GM23248 (cell line): ENCODE results near the gene CACNA1B. TPM values are rescaled to one million over a fixed set of nuclear protein-coding genes. Genes with fewer than 3 reads are reported as not detected.

Experiments
- DNase-seq: peaks from one replicate; pipeline ENCODE4 v3.0.0-alpha.2; 2015
- H2AFZ ChIP-seq: fragments of 200-600 bp; sonication (generic); 2 replicates; pipeline ENCODE4 v1.6.1; 2016; ENCODE audit warnings: antibody characterized with exemption
- H3F3A ChIP-seq: fragments of 200-600 bp; sonication (generic); 2 replicates; pipeline ENCODE4 v1.6.1; 2016; ENCODE audit warnings: mild to moderate bottlenecking, antibody characterized with exemption, mixed run types; ENCODE audit not compliant: insufficient read depth
- H3K27ac ChIP-seq: fragments of 200-600 bp; sonication (generic); 2 replicates; pipeline ENCODE4 v1.5.1; 2016; ENCODE audit warnings: mild to moderate bottlenecking
- H3K27me3 ChIP-seq: fragments of 200-600 bp; sonication (generic); replicated peaks from 2 replicates; pipeline ENCODE4 v1.6.1; 2016; ENCODE audit warnings: mild to moderate bottlenecking; ENCODE audit not compliant: insufficient read depth
- H3K36me3 ChIP-seq: fragments of 200-600 bp; sonication (generic); 2 replicates; pipeline ENCODE4 v1.6.1; 2016; ENCODE audit warnings: low read depth, mild to moderate bottlenecking
- H3K4me1 ChIP-seq: fragments of 200-600 bp; sonication (generic); 2 replicates; pipeline ENCODE4 v1.6.1; 2016; ENCODE audit warnings: mild to moderate bottlenecking; ENCODE audit not compliant: insufficient read depth
- H3K4me2 ChIP-seq: fragments of 200-600 bp; sonication (generic); one replicate; pipeline ENCODE4 v1.6.1; 2016; ENCODE audit warnings: mild to moderate bottlenecking; ENCODE audit not compliant: unreplicated experiment
- H3K4me3 ChIP-seq: fragments of 200-600 bp; sonication (generic); 2 replicates; pipeline ENCODE4 v1.5.1; 2016; ENCODE audit warnings: mild to moderate bottlenecking
- H3K79me2 ChIP-seq: fragments of 200-600 bp; sonication (generic); 2 replicates; pipeline ENCODE4 v1.6.1; 2016; ENCODE audit warnings: mild to moderate bottlenecking; ENCODE audit not compliant: insufficient read depth
- H3K9ac ChIP-seq: fragments of 200-600 bp; sonication (generic); 2 replicates; pipeline ENCODE4 v1.6.1; 2016; ENCODE audit warnings: mild to moderate bottlenecking
- H3K9me2 ChIP-seq: fragments of 200-600 bp; sonication (generic); 2 replicates; pipeline ENCODE4 v1.6.1; 2016; ENCODE audit warnings: mixed run types, mild to moderate bottlenecking, moderate library complexity; ENCODE audit not compliant: insufficient read depth
- H3K9me3 ChIP-seq: fragments of 200-600 bp; sonication (generic); one replicate; pipeline ENCODE4 v1.6.1; 2017; ENCODE audit warnings: low read depth
- H4K20me1 ChIP-seq: fragments of 200-600 bp; sonication (generic); 2 replicates; pipeline ENCODE4 v1.6.0; 2016; ENCODE audit not compliant: insufficient read depth
- EZH2 ChIP-seq: fragments of 200-600 bp; sonication (generic); IDR thresholded peaks from 2 replicates; pipeline ENCODE4 v1.6.1; 2018; ENCODE audit warnings: antibody characterized with exemption, mild to moderate bottlenecking; ENCODE audit not compliant: insufficient read depth, poor library complexity, severe bottlenecking
- EZH2phosphoT487 ChIP-seq: fragments of 200-600 bp; sonication (generic); IDR thresholded peaks from 2 replicates; pipeline ENCODE4 v1.6.1; 2018; ENCODE audit warnings: antibody characterized with exemption, moderate library complexity, mild to moderate bottlenecking, low read depth; ENCODE audit not compliant: insufficient read depth
- WGBS, 2 experiments: methylation state at CpG; one replicate each; pipeline ENCODE4 v1.1.6; 2015 to 2017; ENCODE audit warnings: low lambda C conversion rate in 2 of 2, low coverage in 1 of 2; ENCODE audit errors: missing lambda C conversion rate in 2 of 2; 5-methylcytosine and 5-hydroxymethylcytosine counted together
- in situ Hi-C: fragments of 300-500 bp; cut with MboI; formaldehyde crosslinking; loops from 2 replicates; pipeline ENCODE4 v1.15.0; 2020
- polyA plus RNA-seq: library from polyadenylated mRNA; unstranded; fragments of >200 nt; fragmentation: Nextera tagmentation; extraction: Ambion mirVana; gene quantifications from 2 replicates; pipeline ENCODE4 v1.2.1, GENCODE V29; 2016
- total RNA-seq: library from RNA; depleted of rRNA; stranded (reverse); fragments of >200 nt; shearing (Covaris generic); gene quantifications from 2 replicates; pipeline ENCODE4 v1.2.3, GENCODE V29; 2014

Gene CACNA1B
- total and polyA plus RNA-seq, 2 experiments from 2014 or later, result not detected

- no peaks in the 10 kb centered on the region for H3K9me2 ChIP-seq
- TF ChIP-seq EZH2 (no peak), EZH2phosphoT487 (no peak)
- H3K27ac ChIP-seq, result no peak overlapping the region
- H3K27me3 ChIP-seq, result no peaks in the 10 kb centered on the region
- no peak overlapping the region for H3K4me2 ChIP-seq
- H3K9ac ChIP-seq, result no peak overlapping the region
- DNase-seq, result no peak
- H4K20me1 ChIP-seq, result no peaks in the 10 kb centered on the region
- no peaks in the 10 kb centered on the region for H3K9me3 ChIP-seq
- no peaks in the 10 kb centered on the region; the same call in 1 of the 2 replicates for H3K79me2 ChIP-seq
- in situ Hi-C loops, result no loop called here
- H3F3A ChIP-seq, result no peaks in the 10 kb centered on the region
- H3K36me3 ChIP-seq, result peaks cover 3% of the 10 kb centered on the region; the same call in 1 of the 2 replicates
- no peak overlapping the region for H3K4me3 ChIP-seq
- no peaks in the 10 kb centered on the region for H3K4me1 ChIP-seq
- WGBS, 2 experiments, result 97 to 99% methylated on average over 14 to 20 of the region's 20 CpGs
- H2AFZ ChIP-seq, result no peak overlapping the region
These were observed 45.3 kb upstream of the CACNA1B start for GRCh38 chr9:137832191-137832700.

DNA sequence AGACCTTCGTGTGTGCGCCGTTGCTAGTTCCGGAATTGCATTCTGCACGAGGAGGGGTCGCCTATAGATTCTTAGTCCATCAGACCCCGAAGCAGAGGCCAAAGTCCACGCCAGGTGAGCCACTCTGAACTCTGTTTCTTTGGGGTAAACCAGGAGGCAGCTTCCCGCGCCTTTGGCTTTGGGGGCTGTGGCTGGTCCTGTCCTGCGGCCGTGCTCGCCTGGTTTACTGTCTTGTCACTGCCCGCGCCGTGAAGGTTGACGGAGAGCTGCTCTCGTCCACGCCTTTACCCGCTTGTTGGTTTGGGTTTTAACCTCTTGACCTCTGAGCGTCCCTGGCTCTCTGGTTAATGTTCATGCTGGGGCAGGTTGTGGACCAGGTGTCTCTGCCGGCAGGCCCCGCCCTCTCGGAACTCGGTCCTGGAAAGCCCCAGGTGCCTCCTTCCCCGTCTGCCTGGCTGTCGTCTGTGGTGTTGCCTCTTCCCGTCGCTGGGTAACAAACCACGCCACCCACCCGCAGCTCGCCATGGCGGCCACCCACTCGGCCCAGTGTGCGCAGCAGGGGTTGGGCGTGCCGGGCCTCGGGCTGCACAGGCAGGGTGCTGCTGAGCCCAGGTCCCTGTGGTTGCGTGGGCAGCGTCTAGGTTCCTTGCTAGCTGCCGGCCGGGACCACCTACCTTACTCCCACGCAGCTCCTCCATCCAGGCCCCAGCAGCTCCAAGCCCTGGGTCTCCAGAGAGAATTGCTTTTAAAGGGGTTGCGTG lies 44.6 kb upstream of the CACNA1B start:
- in situ Hi-C loops, result no loop called here
- no peak overlapping the region for H2AFZ ChIP-seq
- H3K27me3 ChIP-seq, result no peaks in the 10 kb centered on the region
- H3K4me2 ChIP-seq, result no peak overlapping the region
- no peak overlapping the region for H3K27ac ChIP-seq
- H3K79me2 ChIP-seq, result no peaks in the 10 kb centered on the region; the same call in 1 of the 2 replicates
- H3K36me3 ChIP-seq, result peaks cover 3% of the 10 kb centered on the region; the same call in 1 of the 2 replicates
- no peak for DNase-seq
- no peaks in the 10 kb centered on the region for H3K4me1 ChIP-seq
- TF ChIP-seq EZH2 (no peak), EZH2phosphoT487 (no peak)
- no peak overlapping the region for H3K9ac ChIP-seq
- H3K9me3 ChIP-seq, result no peaks in the 10 kb centered on the region
- no peak overlapping the region for H3K4me3 ChIP-seq
- WGBS, 2 experiments, result 93 to 96% methylated on average over 40 to 44 of the region's 44 CpGs
- H3F3A ChIP-seq, result no peaks in the 10 kb centered on the region
- no peaks in the 10 kb centered on the region for H3K9me2 ChIP-seq
- no peaks in the 10 kb centered on the region for H4K20me1 ChIP-seq

DNA sequence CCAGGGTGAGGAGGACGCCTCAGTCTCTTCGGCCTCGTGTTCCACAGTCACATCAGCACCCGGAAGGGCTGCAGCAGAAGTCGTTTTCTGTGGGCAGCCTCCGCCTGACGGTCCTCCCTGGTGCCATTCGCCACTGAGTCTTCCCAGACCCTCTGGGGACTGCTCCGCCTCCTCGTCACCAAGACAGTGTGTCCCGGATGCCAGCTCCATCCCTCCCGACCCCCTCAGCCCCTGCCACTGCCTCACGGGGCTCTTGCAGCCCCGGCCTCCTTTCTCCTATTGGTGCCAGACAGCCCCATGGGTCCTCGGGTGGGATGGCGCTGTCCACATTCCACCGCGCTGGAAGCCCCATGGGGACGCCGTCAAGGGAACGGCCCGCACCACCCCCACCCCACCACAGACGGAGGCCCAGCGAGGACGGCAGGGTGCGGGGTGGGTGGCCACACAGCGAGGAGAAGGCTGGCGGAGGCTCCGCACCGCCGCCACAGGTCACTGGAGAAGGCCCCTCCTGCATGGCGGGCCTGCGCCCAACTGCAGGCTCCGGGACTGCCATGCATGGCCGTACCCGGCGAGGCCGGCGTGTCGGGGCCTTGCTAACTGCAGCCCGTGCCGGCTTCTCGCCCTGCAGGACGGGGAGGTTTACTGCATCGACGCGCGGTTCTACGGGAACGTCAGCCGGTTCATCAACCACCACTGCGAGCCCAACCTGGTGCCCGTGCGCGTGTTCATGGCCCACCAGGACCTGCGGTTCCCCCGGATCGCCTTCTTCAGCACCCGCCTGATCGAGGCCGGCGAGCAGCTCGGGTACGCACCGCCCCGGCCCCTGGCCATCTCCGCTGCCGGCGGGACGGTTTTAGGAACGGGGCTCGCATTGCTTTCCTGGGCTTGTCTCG lies 43.6 kb upstream of the CACNA1B start:
- no peaks in the 10 kb centered on the region for H3K9me2 ChIP-seq
- 96 to 97% methylated on average over 60 to 68 of the region's 73 CpGs for WGBS, 2 experiments
- DNase-seq, result no peak
- no peaks in the 10 kb centered on the region for H3F3A ChIP-seq
- H3K9me3 ChIP-seq, result no peaks in the 10 kb centered on the region
- no peak overlapping the region for H3K27ac ChIP-seq
- no peaks in the 10 kb centered on the region for H4K20me1 ChIP-seq
- in situ Hi-C loops, result no loop called here
- H3K79me2 ChIP-seq, result no peaks in the 10 kb centered on the region; the same call in 1 of the 2 replicates
- TF ChIP-seq EZH2phosphoT487, result no peak
- no peak for TF ChIP-seq EZH2
- peaks cover 3% of the 10 kb centered on the region; the same call in 1 of the 2 replicates for H3K36me3 ChIP-seq
- H2AFZ ChIP-seq, result no peak overlapping the region
- no peak overlapping the region for H3K4me2 ChIP-seq
- no peak overlapping the region for H3K4me3 ChIP-seq
- no peaks in the 10 kb centered on the region for H3K27me3 ChIP-seq
- H3K9ac ChIP-seq, result no peak overlapping the region
- H3K4me1 ChIP-seq, result no peaks in the 10 kb centered on the region

DNA sequence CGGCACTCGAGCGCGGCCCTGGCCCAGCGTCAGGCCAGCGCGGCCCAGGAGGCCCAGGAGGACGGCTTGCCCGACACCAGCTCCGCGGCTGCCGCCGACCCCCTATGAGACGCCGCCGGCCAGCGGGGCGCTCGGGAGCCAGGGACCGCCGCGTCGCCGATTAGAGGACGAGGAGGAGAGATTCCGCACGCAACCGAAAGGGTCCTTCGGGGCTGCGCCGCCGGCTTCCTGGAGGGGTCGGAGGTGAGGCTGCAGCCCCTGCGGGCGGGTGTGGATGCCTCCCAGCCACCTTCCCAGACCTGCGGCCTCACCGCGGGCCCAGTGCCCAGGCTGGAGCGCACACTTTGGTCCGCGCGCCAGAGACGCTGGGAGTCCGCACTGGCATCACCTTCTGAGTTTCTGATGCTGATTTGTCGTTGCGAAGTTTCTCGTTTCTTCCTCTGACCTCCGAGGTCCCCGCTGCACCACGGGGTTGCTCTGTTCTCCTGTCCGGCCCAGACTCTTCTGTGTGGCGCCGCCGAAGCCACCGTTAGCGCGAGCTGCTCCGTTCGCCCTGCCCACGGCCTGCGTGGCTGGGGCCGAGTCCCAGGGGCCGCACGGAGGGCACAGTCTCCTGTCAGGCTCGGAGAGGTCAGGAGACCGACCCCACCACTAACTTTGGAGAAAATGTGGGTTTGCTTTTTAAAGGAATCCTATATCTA lies 42.6 kb upstream of the CACNA1B start:
- no peaks in the 10 kb centered on the region for H3K4me1 ChIP-seq
- H2AFZ ChIP-seq, result no peak overlapping the region
- H3F3A ChIP-seq, result no peaks in the 10 kb centered on the region
- no peaks in the 10 kb centered on the region for H3K9me2 ChIP-seq
- no peak overlapping the region for H3K4me3 ChIP-seq
- no peak for DNase-seq
- in situ Hi-C loops, result no loop called here
- TF ChIP-seq EZH2phosphoT487 (no peak), EZH2 (no peak)
- no peaks in the 10 kb centered on the region for H3K27me3 ChIP-seq
- no peaks in the 10 kb centered on the region for H3K9me3 ChIP-seq
- H3K9ac ChIP-seq, result no peak overlapping the region
- 95 to 98% methylated on average over 48 to 66 of the region's 66 CpGs for WGBS, 2 experiments
- no peaks in the 10 kb centered on the region for H4K20me1 ChIP-seq
- H3K4me2 ChIP-seq, result no peak overlapping the region
- H3K27ac ChIP-seq, result no peak overlapping the region
- H3K79me2 ChIP-seq, result no peaks in the 10 kb centered on the region; the same call in 1 of the 2 replicates
- H3K36me3 ChIP-seq, result peaks cover 3% of the 10 kb centered on the region; the same call in 1 of the 2 replicates
